ENCODE results near the gene GLYATL3. TPM values are rescaled to one million over a fixed set of nuclear protein-coding genes. Genes with fewer than 3 reads are reported as not detected.

GLYATL3 gene
- polyA plus RNA-seq, 1 of the 3 experiments (the other 2 are of a cell fraction), result not detected

DNA sequence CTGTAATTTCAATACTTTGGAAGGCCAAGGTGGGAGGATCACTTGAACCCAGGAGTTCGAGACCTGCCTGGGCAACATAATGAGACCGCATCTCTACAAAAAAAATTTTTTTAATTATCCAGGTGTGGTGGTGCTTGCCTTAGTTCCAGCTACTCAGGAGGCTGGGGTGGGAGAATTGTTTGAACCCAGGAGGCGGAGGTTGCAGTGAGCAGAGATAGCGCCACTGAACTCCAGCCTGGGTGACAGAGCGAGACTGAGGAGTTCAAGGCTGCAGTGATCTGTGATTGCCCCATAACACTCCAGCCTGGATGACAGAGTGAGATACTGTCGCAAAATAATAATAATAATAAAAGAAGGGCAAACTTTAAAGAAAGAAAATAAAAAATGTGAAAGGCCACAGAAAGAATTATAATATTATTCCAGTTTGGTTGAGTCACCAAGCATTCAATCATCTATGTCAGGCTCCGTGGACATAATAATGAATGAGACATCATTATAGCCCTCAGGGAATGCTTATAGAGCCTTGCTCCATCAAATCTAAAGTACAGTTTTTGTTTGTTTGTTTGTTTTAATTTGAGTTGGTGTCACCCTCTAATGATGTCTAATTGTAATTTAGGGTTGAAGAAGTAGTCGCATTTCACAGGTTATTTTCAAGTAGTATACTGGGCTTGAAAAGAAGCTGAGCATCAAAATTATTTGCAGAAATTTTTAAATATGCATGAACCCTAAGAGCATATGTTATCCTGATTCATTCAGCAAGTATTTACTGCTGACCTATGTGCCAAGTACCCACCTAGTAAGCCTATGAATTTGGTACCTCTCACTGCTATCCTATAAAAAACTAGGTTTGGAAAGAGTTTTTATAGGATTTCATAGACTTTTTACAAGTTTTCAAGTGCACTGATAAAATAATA is 15.1 kb downstream of the GLYATL3 start:
- WGBS (ENCODE audit: low lambda C conversion rate), result 25% methylated on average over 8 of the region's 8 CpGs

DNA sequence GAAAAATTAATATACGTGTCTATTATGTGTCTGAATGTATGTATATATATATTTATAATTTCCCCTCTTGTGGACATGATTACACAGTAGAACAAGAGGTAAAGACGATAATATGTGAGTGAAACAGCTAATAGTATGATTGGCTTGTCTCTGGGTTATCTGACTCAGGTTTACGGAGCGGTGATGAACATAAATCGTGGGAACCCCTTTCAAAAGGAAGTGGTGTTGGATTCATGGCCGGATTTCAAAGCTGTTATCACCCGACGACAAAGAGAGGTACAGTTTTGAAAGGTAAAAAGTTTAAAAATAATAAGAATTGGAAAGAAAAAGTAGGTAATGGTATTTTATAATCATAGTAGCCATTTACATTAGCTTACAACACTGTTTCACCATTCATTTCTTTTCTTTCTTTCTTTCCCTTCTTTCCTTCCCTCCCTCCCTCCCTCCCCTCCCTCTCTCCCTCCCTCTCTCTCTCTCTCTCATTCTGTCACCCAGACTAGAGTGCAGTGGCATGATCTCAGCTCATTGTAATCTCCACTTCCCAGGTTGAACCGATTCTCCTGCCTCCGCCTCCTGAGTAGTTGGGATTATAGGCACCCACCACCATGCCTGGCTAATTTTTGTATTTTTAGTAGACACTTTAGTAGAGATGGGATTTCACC is 15.9 kb downstream of the GLYATL3 start:
- no peak overlapping the region for H3K4me2 ChIP-seq
- CTCF ChIA-PET, result interaction anchor here (0.7 kb wide), 1 partner anchor 17 kb away, joined by 3 read pairs; no protein-coding TSS in a partner anchor
- H3K9me3 ChIP-seq, result no peaks in the 10 kb centered on the region
- DNase-seq, result no peak
- POLR2A ChIA-PET, result no interaction called here
- no peak overlapping the region for H3K9ac ChIP-seq
- H2AFZ ChIP-seq (ENCODE audit: low read depth), result no peak overlapping the region
- H3K79me2 ChIP-seq (ENCODE audit: insufficient read depth), result no peaks in the 10 kb centered on the region
- no peak overlapping the region for H3K27ac ChIP-seq (ENCODE audit: low read depth in 2 of 2, low read length in 1 of 2)
- no peaks in the 10 kb centered on the region for H3K36me3 ChIP-seq (replicated peaks in 1 of 2; ENCODE audit: control insufficient read depth in 1 of 2, insufficient read depth in 2 of 2, low read length in 1 of 2)
- TF ChIP-seq, protein P1, sequence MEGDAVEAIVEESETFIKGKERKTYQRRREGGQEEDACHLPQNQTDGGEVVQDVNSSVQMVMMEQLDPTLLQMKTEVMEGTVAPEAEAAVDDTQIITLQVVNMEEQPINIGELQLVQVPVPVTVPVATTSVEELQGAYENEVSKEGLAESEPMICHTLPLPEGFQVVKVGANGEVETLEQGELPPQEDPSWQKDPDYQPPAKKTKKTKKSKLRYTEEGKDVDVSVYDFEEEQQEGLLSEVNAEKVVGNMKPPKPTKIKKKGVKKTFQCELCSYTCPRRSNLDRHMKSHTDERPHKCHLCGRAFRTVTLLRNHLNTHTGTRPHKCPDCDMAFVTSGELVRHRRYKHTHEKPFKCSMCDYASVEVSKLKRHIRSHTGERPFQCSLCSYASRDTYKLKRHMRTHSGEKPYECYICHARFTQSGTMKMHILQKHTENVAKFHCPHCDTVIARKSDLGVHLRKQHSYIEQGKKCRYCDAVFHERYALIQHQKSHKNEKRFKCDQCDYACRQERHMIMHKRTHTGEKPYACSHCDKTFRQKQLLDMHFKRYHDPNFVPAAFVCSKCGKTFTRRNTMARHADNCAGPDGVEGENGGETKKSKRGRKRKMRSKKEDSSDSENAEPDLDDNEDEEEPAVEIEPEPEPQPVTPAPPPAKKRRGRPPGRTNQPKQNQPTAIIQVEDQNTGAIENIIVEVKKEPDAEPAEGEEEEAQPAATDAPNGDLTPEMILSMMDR (IDR thresholded peaks at IDR 0.05), result no peak
- TF ChIP-seq FOSL2 (IDR thresholded peaks at IDR 0.05; ENCODE audit: borderline replicate concordance, low read depth) (no peak), RXRA (IDR thresholded peaks at IDR 0.05; ENCODE audit: borderline replicate concordance, low read depth) (no peak), POLR2AphosphoS5 (IDR thresholded peaks at IDR 0.05; ENCODE audit: low read depth, low read length) (no peak), EP300 (IDR thresholded peaks at IDR 0.05; ENCODE audit: borderline replicate concordance in 1 of 2, low read depth in 1 of 2, low read length in 1 of 2) (no peak), NFIC (IDR thresholded peaks at IDR 0.05; ENCODE audit: borderline replicate concordance) (no peak), ELF1 (IDR thresholded peaks at IDR 0.05) (no peak)
- H3K9me2 ChIP-seq, result no peaks in the 10 kb centered on the region
- H3F3A ChIP-seq (replicated peaks; ENCODE audit: insufficient read depth), result no peaks in the 10 kb centered on the region
- H3K4me1 ChIP-seq (ENCODE audit: control insufficient read depth in 1 of 2, insufficient read depth in 2 of 2, low read depth in 1 of 2, low read length in 1 of 2), result no peaks in the 10 kb centered on the region
- 36% methylated on average over 10 of the region's 10 CpGs for WGBS (ENCODE audit: low lambda C conversion rate)
- H4K20me1 ChIP-seq (ENCODE audit: insufficient read depth), result no peaks in the 10 kb centered on the region
- no peak overlapping the region for H3K4me3 ChIP-seq (ENCODE audit: low read depth in 2 of 2, low read length in 1 of 2)
- no peaks in the 10 kb centered on the region; the same call in 1 of the 2 replicates for H3K27me3 ChIP-seq (ENCODE audit: insufficient read depth)

More for the DNA sequence above, 15.1 kb downstream of the GLYATL3 start:
- H3K9ac ChIP-seq, result no peak overlapping the region
- no peak for TF ChIP-seq ELF1 (IDR thresholded peaks at IDR 0.05)
- TF ChIP-seq CHD2 (IDR thresholded peaks at IDR 0.05; ENCODE audit: low read length, partially characterized antibody), result no peak
- TF ChIP-seq YY1 (IDR thresholded peaks at IDR 0.05; ENCODE audit: low read depth), result no peak
- TF ChIP-seq, protein P2, sequence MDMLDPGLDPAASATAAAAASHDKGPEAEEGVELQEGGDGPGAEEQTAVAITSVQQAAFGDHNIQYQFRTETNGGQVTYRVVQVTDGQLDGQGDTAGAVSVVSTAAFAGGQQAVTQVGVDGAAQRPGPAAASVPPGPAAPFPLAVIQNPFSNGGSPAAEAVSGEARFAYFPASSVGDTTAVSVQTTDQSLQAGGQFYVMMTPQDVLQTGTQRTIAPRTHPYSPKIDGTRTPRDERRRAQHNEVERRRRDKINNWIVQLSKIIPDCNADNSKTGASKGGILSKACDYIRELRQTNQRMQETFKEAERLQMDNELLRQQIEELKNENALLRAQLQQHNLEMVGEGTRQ (IDR thresholded peaks at IDR 0.05; ENCODE audit: borderline replicate concordance, low read depth, low read length), result no peak
- TF ChIP-seq MEF2A (IDR thresholded peaks at IDR 0.05; ENCODE audit: borderline replicate concordance, low read depth), result no peak
- no peak for TF ChIP-seq RXRA (IDR thresholded peaks at IDR 0.05; ENCODE audit: borderline replicate concordance, low read depth)
- TF ChIP-seq EZH2phosphoT487 (IDR thresholded peaks at IDR 0.05; ENCODE audit: borderline replicate concordance, low read depth), result no peak
- TF ChIP-seq FOSL2 (IDR thresholded peaks at IDR 0.05; ENCODE audit: borderline replicate concordance, low read depth), result no peak
- no peak for TF ChIP-seq TAF1 (IDR thresholded peaks at IDR 0.05; ENCODE audit: borderline replicate concordance, low read depth, low read length)
- TF ChIP-seq, protein P3, sequence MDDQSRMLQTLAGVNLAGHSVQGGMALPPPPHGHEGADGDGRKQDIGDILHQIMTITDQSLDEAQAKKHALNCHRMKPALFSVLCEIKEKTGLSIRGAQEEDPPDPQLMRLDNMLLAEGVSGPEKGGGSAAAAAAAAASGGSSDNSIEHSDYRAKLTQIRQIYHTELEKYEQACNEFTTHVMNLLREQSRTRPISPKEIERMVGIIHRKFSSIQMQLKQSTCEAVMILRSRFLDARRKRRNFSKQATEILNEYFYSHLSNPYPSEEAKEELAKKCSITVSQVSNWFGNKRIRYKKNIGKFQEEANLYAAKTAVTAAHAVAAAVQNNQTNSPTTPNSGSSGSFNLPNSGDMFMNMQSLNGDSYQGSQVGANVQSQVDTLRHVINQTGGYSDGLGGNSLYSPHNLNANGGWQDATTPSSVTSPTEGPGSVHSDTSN (IDR thresholded peaks at IDR 0.05), result no peak
- no peak for TF ChIP-seq EP300 (IDR thresholded peaks at IDR 0.05; ENCODE audit: borderline replicate concordance in 1 of 2, low read depth in 1 of 2, low read length in 1 of 2)
- TF ChIP-seq RAD21 (IDR thresholded peaks at IDR 0.05; ENCODE audit: low read length), result no peak
- TF ChIP-seq FOXJ3 (CRISPR knock-in tag; IDR thresholded peaks at IDR 0.05), result no peak
- no peak for TF ChIP-seq SIN3A (IDR thresholded peaks at IDR 0.05; ENCODE audit: borderline replicate concordance, low read depth, low read length)
- no peaks in the 10 kb centered on the region for H4K20me1 ChIP-seq (ENCODE audit: insufficient read depth)
- H3K27ac ChIP-seq (ENCODE audit: low read depth in 2 of 2, low read length in 1 of 2), result no peak overlapping the region
- DNase-seq, result no peak
- no peaks in the 10 kb centered on the region for H3K79me2 ChIP-seq (ENCODE audit: insufficient read depth)
- POLR2A ChIA-PET, result no interaction called here
- H3K36me3 ChIP-seq (replicated peaks in 1 of 2; ENCODE audit: control insufficient read depth in 1 of 2, insufficient read depth in 2 of 2, low read length in 1 of 2), result no peaks in the 10 kb centered on the region
- no peaks in the 10 kb centered on the region for H3F3A ChIP-seq (replicated peaks; ENCODE audit: insufficient read depth)
- H3K27me3 ChIP-seq (ENCODE audit: insufficient read depth), result no peaks in the 10 kb centered on the region
- H3K4me2 ChIP-seq, result no peak overlapping the region
- no peaks in the 10 kb centered on the region for H3K4me1 ChIP-seq (ENCODE audit: control insufficient read depth in 1 of 2, insufficient read depth in 2 of 2, low read depth in 1 of 2, low read length in 1 of 2)
- no peaks in the 10 kb centered on the region for H3K9me3 ChIP-seq
- CTCF ChIA-PET, result interaction anchor here (1.0 to 1.2 kb wide), 2 partner anchors 10 to 18 kb away, joined by 4 read pairs; no protein-coding TSS in a partner anchor
- no peaks in the 10 kb centered on the region for H3K9me2 ChIP-seq
- H3K4me3 ChIP-seq (ENCODE audit: low read depth in 2 of 2, low read length in 1 of 2), result no peak overlapping the region
- no peak overlapping the region for H2AFZ ChIP-seq (ENCODE audit: low read depth)

Data from SK-N-SH (cell line).